Cardiac fibroblast (primary cell): ENCODE measurements around the gene LOXHD1.

Experiments
- DNase-seq, 2 donors: peaks; one replicate each; pipeline versions ENCODE4 v3.0.0 to v3.0.0-alpha.2; 2010; ENCODE audit warnings: low read depth in 2 of 2
- H3K4me3 ChIP-seq, 2 donors: replicated peaks in 1 of 2; 1 replicate in 1 of 2; 2 replicates in 1 of 2; pipeline ENCODE4 v1.5.1; 2011; ENCODE audit warnings: low read depth in 2 of 2, low read length in 2 of 2, mild to moderate bottlenecking in 2 of 2, moderate library complexity in 1 of 2
- TF ChIP-seq, protein P1 (sequence below): IDR thresholded peaks from one replicate; pipeline ENCODE4 v1.5.1; 2011; ENCODE audit warnings: low read depth, mild to moderate bottlenecking, low read length, inconsistent platforms

The LOXHD1 gene

DNA sequence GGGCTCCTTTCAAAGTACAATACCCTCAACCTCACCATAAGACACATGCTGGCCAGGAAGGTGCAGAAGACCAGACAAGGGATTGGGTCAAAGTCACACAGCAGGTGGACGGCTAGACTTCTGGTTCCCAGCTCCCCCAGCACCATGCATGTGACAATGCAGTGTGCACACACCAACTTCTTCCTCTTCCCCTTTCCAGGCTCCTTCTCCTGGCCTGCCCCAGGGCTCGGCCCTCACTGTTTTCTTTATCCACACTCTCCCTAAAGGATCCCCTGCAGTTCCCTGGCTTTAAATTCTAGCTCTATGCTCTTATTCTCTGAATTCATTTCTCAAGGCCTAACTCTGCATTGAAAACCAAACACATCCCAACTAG, 82.3 kb downstream of the LOXHD1 start:
- DNase-seq: no peak

DNA sequence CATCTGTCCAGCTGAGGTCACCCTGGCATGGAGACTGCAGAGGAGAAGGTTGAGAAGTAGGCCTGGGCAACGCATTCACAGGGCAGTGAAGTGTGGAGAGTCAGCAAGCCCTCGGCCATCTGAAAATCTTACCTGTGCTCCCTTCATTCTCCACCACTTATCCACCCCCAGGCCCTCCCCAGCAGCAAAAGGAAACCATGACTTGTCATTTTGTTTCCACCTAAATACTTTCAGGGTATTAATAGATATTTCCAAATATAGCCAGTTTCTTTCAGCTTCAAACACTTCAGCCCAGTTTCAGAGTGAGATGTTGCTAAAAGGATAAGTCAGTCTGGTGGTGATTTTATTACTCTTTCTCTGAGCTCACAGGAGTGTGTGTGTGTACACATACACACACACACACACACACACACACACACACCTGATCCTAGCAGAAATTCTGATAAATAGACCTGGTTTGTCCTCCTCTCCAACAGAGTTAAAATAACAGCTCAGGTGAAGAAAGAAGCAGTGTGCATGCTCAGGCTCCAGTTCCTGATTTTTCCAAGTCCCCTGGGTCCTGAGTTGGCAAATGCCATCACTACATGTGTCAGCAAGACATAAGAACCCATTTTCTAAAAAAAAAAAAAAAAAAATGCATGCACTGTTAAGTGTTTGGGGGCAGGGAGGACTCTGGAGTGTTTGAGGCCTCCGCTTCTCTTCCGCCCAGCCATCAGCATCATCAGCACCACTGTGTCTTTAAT, 82.8 kb downstream of the LOXHD1 start:
- TF ChIP-seq, protein P1, sequence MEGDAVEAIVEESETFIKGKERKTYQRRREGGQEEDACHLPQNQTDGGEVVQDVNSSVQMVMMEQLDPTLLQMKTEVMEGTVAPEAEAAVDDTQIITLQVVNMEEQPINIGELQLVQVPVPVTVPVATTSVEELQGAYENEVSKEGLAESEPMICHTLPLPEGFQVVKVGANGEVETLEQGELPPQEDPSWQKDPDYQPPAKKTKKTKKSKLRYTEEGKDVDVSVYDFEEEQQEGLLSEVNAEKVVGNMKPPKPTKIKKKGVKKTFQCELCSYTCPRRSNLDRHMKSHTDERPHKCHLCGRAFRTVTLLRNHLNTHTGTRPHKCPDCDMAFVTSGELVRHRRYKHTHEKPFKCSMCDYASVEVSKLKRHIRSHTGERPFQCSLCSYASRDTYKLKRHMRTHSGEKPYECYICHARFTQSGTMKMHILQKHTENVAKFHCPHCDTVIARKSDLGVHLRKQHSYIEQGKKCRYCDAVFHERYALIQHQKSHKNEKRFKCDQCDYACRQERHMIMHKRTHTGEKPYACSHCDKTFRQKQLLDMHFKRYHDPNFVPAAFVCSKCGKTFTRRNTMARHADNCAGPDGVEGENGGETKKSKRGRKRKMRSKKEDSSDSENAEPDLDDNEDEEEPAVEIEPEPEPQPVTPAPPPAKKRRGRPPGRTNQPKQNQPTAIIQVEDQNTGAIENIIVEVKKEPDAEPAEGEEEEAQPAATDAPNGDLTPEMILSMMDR: no peak
- H3K4me3 ChIP-seq: no peak overlapping the region
- DNase-seq: no peak

More for the DNA sequence above, 82.3 kb downstream of the LOXHD1 start:
- TF ChIP-seq, protein P1: no peak
- no peak overlapping the region for H3K4me3 ChIP-seq

DNA sequence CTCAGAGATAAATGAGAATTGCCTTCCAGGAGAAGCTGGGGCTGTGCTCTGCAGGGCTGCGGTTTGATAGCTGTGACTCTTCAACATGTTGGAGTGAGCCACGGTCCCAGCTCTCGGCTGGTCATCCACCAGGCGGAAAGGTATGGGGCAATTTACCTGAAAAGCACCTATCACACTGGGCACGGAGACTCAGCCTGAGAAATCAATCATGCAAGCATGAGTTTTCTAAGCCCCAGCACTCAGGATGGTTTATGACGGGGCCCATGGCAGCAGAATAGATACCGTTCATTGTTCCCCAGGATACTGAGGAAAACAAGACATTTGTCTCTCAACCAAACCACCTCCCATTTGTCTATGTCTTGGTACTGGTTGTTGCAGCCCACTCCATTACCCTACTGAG, 83.9 kb downstream of the LOXHD1 start:
- DNase-seq: no peak
- TF ChIP-seq, protein P1: no peak
- H3K4me3 ChIP-seq: no peak overlapping the region

DNA sequence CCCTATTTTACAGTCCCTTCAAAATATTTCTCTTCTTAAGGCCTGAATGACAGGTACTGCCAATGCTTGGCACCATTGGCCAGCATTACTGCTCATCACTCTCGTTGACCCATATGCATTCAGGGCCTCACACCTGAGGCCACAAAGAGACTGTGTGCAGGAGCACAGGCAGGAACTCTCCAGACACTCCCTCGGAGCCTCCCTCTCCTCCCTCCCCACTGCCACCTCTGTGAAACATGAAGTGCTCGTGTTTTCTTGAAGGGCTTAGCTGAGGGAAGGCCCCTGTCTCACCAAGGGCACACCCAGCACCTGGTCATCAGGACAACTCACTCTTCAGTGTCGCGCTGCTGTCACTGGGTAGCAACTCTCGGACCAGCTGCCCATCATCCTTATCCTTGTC, 85.3 kb downstream of the LOXHD1 start:
- TF ChIP-seq, protein P1: no peak
- no peak overlapping the region for H3K4me3 ChIP-seq
- DNase-seq: no peak

DNA sequence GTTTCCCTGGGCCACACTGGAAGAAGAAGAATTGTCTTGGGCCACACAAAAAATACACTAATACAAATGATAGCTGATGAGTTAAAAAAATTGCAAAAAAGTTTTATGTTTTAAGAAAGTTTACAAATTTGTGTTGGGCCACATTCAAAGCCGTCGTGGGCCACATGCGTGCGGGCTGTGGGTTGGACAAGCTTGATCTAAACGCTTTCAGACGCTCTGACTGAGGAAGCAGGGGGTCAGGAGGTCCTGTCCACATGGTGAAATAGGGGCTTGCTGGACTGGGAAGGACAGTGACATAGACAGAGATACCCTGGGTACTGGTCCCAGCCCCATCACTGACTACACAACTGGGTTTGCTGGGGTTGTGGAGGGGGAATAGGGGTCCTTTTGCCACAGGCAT, 86.4 kb downstream of the LOXHD1 start:
- TF ChIP-seq, protein P1: no peak
- H3K4me3 ChIP-seq: no peak overlapping the region
- DNase-seq: no peak

DNA sequence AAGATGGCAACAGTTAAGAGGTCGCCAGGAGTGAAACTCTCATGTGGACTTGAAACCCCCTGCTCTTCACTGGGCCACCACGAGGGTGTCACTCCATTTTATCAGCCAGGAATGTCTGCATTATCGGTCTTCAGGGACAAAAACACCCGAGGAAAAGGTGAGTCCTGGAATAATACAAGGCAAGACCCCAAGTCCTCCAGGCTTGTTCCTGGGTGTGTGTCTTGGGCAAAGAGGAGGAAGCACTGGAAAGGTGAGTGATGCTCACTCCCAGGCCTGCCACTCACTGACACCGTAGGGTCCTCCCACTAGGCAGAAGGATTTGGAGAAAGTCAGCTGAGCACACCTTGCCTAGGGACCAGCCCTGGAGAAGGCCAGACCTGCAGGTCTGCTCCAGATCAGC, 86.9 kb downstream of the LOXHD1 start:
- no peak overlapping the region for H3K4me3 ChIP-seq
- TF ChIP-seq, protein P1: no peak
- no peak for DNase-seq

DNA sequence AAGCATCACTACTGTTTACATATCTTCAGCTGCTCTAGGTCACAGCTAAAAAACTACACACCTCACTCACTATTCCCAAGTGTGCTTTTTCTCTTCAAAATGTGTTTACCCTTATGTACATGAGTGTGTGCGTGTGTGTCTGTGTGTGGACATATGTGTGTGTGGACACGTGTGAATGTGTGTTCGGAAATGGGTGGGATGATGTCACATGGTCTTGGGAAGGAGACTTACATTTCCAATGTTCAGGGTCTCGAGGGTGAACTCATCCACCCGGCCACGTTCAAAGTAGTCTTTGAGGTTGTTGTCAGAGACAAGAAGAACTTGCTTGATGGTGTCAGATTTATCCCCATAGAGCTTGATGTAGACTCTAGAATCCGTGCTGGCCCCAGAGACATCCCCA, 87.8 kb downstream of the LOXHD1 start:
- H3K4me3 ChIP-seq: no peak overlapping the region
- no peak for DNase-seq
- TF ChIP-seq, protein P1: no peak
